H4 (cell line): ENCODE results near the gene ECE2. TPM values are rescaled to one million over a fixed set of nuclear protein-coding genes. Genes with fewer than 3 reads are reported as not detected.
A peak's percentile ranks its signal among the peaks of the same experiment; 100 is the strongest.

Experiments used
- DNase-seq: peaks from one replicate; pipeline ENCODE4 v3.0.0-alpha.2; 2015; ENCODE audit warnings: low spot score
- total RNA-seq: library from RNA; depleted of rRNA; stranded (reverse); fragments of >200 nt; shearing (Covaris generic); gene quantifications from 2 replicates; pipeline ENCODE4 v1.2.3, GENCODE V29; 2014

Gene ECE2
- total RNA-seq, 1 experiment from 2014 or later = not detected

DNA sequence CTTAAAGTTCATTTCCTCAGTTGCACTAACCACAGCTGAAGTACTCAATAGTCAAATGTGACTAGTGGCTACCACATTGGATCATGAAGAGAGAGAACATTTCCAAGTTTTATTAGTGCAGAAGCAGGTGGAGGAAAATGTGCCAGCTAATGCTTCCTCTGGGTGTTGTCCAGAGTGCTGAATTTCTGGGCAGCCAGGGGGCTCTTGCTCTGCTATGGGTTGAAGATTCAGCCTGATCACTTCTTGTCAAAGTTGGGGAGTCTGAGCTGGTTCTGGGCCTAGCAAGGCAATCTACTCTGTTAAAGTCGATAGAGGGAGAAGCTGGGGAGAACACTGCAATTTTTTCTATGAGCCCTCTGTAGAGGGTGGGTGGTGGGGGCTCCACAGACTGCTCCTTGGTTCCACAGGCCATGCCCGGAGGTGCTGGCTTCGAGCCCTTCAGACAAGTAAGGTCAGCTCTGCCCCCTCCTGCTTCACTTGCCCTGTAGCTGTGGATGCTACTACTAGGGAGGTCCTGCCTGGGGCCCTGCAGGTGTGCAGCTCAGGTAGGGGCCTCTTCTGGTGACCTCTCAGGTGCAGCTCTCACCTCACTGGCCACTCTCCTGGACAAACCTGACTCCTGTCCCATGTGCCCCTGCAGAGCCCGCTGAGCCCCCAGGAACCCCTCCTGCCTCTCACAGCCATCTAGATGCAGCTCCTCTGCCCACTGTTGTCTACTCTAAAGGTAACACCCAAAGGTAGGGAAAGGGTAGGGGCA lies 35.3 kb upstream of the ECE2 start:
- DNase-seq = no peak

DNA sequence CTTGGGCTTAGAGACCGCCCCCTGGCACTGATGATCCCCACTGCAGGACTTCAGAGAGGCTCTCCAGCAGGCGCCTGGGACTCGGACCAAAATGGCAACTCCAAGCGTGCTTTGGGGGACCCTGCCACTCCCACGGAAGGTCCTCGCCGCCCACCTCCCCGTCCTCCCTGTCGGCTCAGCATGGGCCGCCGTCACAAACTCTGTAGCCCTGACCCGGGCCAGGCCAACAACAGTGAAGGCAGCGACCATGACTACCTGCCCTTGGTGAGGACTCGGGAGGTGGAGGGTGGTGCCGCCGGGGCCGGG lies 34.7 kb upstream of the ECE2 start:
- no peak for DNase-seq

DNA sequence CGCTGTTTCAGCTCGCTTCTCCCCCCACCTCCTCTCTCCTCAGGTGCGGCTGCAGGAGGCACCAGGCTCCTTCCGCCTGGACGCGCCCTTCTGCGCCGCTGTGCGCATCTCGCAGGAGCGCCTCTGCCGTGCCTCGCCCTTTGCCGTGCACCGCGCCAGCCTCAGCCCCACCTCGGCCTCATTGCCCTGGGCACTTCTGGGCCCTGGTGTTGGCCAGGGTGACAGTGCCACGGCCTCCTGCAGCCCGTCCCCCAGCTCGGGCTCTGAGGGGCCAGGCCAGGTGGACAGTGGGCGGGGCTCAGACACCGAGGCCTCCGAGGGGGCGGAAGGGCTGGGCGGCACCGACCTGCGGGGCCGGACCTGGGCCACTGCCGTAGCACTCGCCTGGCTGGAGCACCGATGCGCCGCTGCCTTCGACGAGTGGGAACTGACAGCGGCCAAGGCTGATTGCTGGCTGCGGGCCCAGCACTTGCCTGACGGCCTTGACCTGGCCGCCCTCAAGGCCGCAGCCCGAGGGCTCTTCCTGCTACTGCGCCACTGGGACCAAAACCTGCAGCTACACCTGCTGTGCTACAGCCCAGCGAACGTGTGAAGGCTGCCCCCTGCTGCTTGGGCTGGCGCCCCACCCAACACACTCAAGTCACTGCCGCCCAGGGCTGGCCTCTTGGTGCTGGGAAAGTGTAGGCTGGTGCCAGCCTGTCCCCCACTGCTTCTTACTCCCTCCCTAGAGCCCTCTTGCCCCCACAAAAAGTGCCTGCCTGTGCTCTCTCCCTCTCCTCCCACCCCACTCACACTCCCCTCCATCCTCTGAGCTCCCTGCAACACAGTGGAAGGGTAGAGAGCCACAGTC lies 34.1 kb upstream of the ECE2 start:
- no peak for DNase-seq

DNA sequence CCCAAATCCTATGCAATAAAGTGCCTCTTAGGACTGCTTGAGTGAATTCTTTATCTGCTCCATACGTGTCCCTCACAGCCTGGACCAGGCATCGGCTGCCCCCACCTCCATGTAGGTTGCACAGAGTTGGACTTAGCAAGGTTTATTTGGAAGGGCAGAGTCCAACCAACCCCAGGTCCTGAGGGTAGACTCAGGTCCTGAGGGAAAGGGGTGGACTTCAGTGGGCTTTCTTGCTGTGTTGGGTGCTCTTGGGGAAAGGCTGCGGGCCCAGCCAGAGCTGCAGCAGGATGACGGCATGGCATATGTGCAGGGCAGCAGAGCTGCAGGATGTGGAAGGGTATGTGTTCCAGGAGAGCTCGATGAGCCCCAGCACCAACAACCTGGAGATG lies 33.5 kb upstream of the ECE2 start:
- no peak for DNase-seq

DNA sequence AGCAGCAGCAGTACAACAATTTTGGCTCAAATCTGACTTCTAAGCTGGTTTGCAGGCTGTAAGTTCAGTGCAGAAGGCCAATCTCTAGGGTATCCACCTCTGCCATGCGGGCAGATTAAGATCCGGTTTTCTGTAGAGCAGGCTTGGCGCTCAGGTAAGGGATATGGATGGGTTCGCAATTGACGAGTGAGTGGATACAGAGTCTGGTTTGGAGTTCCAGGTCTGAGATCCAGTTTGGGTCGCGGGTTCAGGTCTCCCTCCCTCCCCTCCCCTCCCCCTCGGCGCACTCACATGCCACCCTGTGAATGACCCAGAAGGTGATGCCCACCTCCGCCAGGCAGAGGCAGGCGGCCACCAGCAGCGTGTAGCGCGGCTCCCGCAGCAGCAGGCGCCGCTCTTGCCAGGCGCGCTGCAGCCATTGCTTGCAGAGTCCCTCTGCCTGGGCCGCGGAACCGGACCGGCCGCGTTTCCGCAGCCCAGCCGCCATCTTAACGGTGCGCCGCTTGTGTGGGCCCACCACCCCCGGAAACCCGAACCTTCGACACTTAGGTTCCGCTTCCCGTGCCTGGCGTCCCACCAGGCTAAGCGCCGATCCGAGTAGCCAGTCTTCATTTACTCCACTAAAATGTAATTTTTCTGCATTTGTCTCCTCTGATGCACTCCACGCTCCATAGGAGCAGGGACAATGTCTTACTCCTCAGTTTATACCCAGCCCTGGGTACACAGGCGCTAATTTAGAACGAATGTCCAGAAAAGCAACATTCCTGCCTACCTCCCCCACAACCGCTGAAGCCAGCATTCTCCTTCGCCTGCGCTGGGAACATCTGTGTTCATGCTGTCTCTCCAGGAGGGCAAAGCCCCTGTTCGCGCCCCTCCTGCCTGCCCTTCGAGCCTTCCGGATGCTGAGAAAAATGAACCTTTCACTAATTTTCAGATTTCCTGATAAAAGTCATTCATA lies 27.1 kb upstream of the ECE2 start, which contains the start of gene ALG3:
TSS of gene ALG3 (minus strand) at position 509 of the 958 bp plus-strand sequence. CDS start at position 487, 22 bp downstream.
- DNase-seq = peak; percentile 81

DNA sequence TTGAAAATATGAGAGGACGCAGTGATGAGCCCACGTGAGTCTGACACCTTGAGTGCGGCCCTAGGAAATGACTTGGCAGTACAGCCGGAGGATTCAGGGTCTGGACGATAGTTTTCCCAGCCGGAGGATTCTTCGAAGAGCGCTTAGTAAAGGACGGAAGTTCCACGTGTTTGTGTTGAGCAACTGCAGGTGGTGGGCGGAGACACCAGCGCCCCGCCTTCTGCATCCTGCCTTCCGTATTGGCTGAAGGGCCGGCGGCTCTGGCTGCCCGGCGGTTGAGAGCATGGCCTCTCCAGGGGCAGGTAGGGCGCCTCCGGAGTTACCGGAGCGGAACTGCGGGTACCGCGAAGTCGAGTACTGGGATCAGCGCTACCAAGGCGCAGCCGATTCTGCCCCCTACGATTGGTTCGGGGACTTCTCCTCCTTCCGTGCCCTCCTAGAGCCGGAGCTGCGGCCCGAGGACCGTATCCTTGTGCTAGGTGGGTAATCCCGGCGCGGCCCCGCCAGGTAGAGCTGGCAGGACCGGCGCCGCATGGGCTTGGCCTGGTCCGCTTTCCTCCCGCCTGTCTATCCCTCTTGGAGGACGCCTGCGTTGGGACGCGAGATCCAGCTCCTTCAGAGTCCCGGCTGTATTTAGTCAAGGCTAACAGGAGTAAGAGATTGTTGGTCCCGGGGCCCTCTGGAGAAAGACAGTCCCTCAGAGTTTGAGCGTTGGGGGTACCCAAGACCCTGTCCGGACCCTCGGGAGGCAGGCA lies 26.2 kb upstream of the ECE2 start, which contains the start of gene EEF1AKMT4:
TSS of gene EEF1AKMT4 (plus strand) at position 261 of the 755 bp plus-strand sequence. CDS start at position 284, 23 bp downstream.
- peak; percentile 99 for DNase-seq

DNA sequence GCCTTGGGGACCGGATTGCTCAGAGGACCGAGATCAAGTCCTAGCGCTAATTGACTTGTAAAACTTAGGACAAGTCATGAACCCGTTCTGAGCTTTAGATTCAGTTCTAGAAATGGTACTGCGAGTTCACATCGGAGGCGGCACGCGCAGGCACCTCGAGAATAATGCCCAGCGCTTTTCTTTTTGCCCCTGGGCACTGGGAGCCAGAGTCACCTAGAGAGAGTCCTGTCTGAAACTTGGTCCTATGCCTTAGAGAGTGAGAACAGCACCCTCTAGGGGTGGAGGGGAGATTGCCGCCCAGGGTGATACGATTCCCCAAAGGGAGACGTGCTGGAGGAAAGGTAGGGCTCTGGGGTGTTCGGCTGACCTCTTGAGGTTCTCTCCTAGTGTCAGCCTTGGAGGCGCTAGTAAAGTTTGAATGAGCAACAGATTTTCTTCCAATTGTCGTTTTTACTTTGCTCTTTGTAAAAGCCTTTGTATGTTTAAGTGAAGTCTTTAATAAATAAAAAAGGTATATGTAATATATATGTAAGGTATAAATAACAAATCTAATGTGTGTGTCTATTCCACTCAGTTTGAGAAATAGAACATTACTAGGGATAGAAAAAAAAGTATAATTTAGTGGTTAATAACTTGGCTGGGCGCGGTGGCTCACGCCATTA lies 25.5 kb upstream of the ECE2 start:
- DNase-seq = peak; percentile 92

DNA sequence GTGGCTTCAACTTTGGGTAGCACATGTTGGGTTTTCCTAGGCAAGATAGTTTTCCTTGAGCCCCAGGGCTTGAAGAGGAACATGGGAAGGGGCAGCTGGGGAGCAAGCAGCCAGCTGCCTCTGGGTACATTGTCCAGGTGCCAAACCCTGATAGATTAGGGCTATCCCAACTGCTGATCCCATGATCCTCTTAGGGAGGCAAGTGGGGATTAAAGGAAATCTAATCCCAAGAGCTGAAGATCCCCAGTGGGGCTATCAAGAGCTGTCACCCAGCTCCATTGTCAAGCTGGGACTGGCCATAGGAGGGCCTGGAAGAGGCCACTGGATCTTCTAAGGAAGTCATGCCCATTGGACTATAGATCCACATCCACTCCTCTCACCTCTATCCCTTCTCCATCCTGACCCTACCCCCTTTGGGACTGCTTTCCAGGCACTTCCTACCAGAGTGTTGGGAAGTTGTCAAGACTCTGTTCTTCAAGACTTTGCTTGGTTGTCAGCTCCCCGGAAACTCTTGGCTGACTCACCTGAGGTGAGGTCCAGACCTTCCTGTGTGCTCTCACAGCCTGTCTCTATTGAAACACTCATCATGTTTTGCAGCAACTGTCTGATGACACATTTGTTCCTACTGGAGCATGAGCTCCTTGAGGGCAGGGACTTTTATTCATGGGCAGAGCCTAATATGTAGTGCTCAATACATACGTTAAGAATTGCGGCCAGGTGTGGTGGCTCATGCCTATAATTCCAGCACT lies 20.4 kb upstream of the ECE2 start:
- DNase-seq = no peak

DNA sequence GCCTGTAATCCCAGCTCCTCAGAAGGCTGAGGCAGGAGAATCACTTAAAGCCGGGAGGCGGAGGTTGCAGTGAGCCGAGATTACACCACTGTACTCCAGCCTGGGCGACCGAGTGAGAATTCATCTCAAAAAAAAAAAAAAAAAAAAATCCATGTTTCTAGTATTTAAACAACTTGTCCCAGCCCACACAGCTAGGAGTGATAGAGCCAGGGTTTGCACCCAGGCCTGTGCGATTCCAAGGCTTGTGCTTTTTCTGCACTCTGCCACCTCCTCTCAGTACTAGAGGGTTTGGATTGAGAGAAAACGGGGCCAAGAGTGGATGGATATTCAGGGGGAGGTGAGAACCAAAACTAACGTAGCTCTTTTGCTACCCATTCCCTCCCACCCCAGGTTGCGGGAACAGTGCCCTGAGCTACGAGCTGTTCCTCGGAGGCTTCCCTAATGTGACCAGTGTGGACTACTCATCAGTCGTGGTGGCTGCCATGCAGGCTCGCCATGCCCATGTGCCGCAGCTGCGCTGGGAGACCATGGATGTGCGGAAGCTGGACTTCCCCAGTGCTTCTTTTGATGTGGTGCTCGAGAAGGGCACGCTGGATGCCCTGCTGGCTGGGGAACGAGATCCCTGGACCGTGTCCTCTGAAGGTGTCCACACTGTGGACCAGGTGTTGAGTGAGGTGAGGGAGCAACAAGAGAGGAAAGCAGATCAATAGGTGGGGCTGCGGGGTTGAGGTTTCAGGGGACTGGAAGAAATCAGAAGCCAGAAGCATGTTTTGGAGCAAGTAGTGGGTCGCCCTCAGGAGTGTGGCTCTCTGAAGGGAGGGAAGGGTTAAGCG lies 18.5 kb upstream of the ECE2 start:
- DNase-seq = no peak

DNA sequence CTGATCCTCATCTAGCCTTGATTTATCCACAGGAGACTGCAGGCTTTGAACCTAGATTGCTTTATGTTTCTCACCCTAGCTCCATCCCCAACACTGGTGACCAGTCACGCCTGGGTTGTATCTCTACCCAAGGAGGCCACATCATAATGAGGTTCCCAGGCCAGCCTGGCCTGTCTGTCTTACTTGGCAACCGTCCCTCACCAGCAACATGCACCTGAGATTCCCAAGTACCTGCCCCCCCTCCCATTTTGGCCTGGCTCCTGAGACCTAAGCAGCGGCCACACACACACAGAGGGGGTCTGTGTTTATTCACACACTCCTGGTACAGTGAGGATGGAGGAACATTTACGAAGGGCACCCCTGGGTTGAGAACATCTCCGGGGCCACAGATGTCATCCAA lies 16.9 kb upstream of the ECE2 start:
- no peak for DNase-seq

DNA sequence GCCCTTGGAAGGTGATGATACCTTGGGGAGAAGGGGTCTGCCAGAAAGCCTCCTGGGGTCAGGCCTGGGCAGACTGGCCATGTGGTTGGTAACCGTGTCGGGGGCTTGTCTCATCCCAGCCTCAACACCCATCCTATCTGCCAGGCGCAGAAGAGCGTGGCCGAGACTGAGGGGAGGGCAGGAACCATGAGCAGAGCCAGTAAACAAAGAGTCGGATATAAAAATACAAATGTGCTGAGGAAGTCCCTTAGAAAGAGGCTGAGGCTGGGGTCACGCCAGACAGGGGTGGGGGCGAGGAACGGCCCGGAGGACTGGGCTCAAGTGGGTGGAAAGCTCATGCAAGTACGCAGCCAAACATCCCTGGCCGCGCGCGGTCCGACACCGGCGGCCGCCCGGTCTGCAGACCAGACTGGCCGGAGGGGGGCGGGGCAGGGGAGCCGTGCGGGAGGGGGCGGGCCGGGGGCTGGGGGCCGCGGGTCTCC lies 16.4 kb upstream of the ECE2 start:
- no peak for DNase-seq

DNA sequence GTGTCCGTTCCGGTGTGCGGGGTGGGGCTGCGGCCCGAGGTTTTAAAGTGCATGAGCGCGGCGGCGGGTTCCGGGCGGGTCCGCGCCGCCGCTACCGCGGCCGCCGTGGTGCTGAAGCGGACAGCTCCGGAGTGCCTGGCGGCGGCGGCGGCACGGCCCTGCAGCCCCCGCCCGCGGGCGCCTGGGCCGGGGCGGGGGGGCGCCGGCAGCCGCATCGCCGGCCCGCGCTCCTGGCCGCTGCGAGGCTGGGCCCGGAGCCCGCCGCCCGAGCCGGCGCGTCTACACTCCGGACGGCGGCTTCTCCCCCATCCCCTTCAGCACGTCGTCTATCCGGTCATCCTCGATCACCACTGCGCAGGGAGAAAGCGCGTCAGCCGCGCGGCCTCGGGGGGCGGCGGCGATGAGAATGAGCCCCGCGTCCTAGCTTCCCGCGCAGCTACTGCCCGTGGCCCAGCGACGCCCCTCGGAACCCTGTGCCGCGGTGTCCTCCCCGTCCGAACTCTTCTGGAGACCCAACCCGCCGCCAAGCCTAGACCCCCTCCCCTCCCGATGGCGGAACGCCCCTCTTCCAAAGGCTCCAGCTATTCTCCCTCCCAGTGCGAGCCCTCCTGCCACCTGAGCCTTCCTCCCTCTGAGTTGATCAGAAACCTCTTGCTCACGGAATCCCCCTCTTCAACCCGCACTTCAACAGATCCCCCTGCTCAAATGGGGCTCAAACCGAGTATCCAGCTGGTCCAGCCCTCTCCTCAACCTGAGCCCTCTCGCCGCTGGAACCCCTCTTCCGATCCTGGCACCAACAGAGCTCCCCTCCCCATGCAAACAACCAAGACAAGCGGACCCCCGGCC lies 15.7 kb upstream of the ECE2 start:
- no peak for DNase-seq

DNA sequence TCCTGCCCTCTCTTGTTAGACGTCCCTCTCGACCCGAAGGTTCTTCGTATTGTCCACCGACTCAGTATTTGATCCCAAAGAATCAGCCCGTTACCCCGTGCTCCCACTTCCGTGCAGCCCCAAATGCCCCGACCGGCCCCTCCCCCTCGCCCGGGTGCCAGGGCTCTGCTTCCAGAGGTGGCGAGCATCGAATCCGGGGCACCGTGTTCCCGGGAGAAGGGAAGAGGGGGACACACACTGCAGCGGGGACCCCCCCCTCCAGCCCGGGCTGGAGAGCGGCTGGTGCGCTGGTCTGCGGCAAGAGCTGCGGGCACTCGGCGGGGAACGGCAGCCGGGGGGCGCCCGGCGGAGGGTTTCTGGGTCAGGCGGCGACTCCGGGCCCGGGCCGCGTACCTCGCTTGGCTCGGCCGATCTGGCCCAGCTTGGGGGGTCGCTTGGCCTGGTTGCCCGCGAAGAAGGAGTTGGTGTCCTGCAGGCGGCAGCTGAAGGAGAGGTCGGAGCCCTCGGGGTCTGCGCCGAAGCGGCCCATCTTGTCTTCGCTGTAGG lies 15.0 kb upstream of the ECE2 start:
- DNase-seq = no peak

DNA sequence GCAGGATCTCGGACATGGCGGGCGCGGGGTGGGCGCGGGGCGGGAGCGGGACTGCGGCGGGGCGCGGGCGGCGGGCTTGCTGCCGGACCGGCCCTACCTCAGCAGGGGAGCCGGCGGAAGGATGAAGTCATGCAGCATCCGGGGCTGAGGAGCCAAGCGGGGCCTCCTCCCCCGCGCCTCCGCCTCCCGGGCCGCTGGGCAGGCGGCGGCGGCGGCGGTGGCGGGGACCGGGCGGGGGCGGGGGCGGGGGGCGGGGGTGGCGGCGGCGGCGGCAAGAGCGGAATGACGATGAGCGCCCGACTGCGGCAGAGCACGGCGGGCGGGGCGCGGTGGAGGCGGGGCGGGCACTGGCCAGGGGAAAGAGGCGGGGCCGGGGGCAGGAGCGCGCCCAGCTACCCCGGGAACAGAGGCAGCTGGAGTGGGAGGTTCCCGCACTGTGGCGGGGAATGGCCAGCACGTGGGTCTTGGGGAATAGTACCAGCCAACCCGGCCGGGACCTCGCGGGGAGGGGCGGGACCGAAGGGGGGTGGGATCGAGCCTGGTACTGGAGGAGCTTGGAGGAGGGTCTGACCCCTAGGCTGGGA lies 14.5 kb upstream of the ECE2 start, which contains the start of gene CAMK2N2:
TSS of gene CAMK2N2 (minus strand) at position 284 of the 584 bp plus-strand sequence. CDS start at position 16, 268 bp downstream.
- peak; percentile 86 for DNase-seq

DNA sequence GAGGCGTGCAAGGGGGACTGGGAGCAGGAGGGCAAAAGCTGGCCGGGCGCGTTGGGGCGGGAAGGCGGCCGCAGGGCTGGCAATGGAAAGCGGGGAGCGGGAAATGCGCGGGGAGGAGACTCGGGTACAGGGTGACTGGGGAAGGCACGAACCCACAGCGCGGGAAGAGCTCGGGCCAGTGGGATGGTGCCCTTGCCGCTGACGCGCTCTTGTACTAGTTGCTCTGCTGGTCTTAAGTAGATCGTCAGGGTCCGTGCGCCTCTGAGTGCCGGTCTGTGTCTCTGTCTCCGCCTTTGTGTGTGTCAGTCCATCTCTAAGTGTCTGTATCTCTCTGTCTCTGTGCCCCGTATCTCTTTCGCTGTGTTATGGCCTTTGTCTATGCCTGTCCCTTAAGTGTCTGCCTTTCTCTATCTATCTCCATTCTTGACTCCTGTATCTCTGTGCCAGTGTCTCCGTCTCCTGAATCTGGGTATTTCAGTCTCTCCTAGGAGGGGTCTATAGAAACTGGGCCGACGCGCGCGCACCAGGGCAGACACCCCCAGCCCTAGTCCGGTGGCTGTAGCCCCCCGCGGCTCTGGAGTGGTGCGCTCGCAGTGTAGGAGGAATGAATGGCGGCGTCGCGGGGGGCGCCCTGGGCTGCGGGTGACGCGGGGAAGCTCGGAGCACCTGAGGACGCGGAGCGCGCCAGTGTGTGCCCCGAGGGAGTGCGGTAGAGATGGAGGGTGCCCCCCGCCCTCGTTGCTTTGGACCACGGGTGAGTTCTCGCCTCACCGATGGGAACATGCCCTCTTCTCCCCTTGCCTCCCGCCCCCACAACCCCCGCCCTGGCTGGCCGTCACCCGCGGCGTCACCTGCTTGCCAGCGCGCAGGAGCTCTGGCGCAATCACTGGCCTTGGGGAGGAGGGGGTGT lies 13.7 kb upstream of the ECE2 start:
- DNase-seq = peak; percentile 57

DNA sequence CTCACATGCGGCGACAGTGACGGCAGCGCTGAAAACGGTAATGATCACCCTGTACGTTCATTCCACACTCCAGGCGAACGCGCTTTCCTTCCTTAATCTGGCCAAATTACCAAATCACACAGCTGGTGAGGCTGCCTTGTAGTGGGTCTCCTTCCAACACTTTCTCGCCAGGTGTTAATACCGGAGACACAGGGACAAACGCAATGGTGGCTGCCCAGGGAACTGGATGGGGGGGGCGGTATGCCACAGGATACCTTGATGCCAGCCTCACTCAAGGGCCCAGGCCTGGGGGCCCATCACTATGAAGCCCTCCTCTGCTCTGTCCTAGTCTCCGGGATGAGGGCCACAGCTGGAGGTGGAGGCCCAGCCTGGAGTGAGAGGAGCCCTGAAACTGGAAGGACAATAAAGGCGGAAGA lies 13.1 kb upstream of the ECE2 start:
- no peak for DNase-seq
